K562 (cell line): ENCODE data around the gene CHRNA3. TPM values are rescaled to one million over a fixed set of nuclear protein-coding genes. Genes with fewer than 3 reads are reported as not detected.

Experiments
- ATAC-seq: fragments of 200-7000 bp; cut with Tn5 transposase; 3 replicates; pipeline ENCODE4 v1.9.1; 2020; ENCODE audit warnings: moderate library complexity
- BruUV-seq: library from RNA; stranded (reverse); fragments of 400-500 nt; replicated peaks from 2 replicates; lab custom pipeline; 2021; lab: Mats Ljungman, UMichigan
- CTCF ChIA-PET: fragments of 300-600 bp; formaldehyde crosslinking; extraction: SDS; loops from one replicate; lab custom pipeline; 2021; ENCODE audit warnings: low intra/inter-chr PET ratio; lab: Yijun Ruan, JAX
- POLR2A ChIA-PET: fragments of 300-600, 350-650 bp; sonication (Branson Sonifier 250); formaldehyde crosslinking; extraction: SDS; loops from one replicate; lab custom pipeline; 2021; ENCODE audit warnings: antibody characterized with exemption, inconsistent platforms; lab: Yijun Ruan, JAX
- DNase-seq, 4 experiments: peaks; one replicate each; pipeline versions ENCODE4 v3.0.0 to v3.0.0-alpha.2; 2011 to 2018; ENCODE audit warnings: low spot score in 3 of 4, mixed read lengths in 3 of 4; ENCODE audit errors: extremely low read depth in 1 of 4
- FAIRE-seq: peaks from 2 replicates; lab custom pipeline; 2011; peaks lifted over from hg19 to GRCh38; lab: Jason Lieb, UNC
- H2AFZ ChIP-seq: 2 replicates; pipeline ENCODE4 v1.6.0; 2011; ENCODE audit warnings: low read depth, low read length, control low read depth, inconsistent platforms
- H3K27ac ChIP-seq: fragments of 200-600 bp; 3 replicates; pipeline ENCODE4 v1.8.0; 2011; ENCODE audit warnings: low read depth, mild to moderate bottlenecking, control low read depth, inconsistent platforms, low read length, moderate library complexity, mixed read lengths; ENCODE audit errors: extremely low read depth
- H3K27me3 ChIP-seq, 2 experiments: fragments of 300-600 bp in 1 of 2; 2 replicates in 1 of 2; 3 replicates in 1 of 2; pipeline versions ENCODE4 v1.6.0 to v1.8.0; 2011; ENCODE audit warnings: inconsistent platforms in 2 of 2, low read length in 2 of 2, mild to moderate bottlenecking in 1 of 2, mixed read lengths in 1 of 2, moderate library complexity in 1 of 2; ENCODE audit not compliant: control insufficient read depth in 2 of 2, insufficient read depth in 2 of 2
- H3K36me3 ChIP-seq: fragments of 300-600 bp; 3 replicates; pipeline ENCODE4 v1.8.0; 2011; ENCODE audit warnings: mild to moderate bottlenecking, low read length, inconsistent platforms; ENCODE audit not compliant: control insufficient read depth, insufficient read depth
- H3K4me1 ChIP-seq, 2 experiments: fragments of 200-600 bp in 1 of 2; replicated peaks in 1 of 2; 2 replicates in 1 of 2; 3 replicates in 1 of 2; pipeline versions ENCODE4 v1.5.1 to v1.8.0; 2011; ENCODE audit warnings: inconsistent platforms in 2 of 2, low read length in 2 of 2, mild to moderate bottlenecking in 1 of 2, mixed read lengths in 1 of 2, moderate library complexity in 1 of 2; ENCODE audit not compliant: control insufficient read depth in 2 of 2, insufficient read depth in 2 of 2
- H3K4me2 ChIP-seq: 2 replicates; pipeline ENCODE4 v1.6.1; 2011; ENCODE audit warnings: low read length, control low read depth, inconsistent platforms, mixed read lengths; ENCODE audit not compliant: insufficient read depth
- H3K4me3 ChIP-seq: fragments of 200-600 bp; sonication (generic), shearing (Covaris generic); 2 replicates; pipeline ENCODE4 v1.5.1; 2016; ENCODE audit warnings: control low read depth, inconsistent platforms
- H3K79me2 ChIP-seq: fragments of 200-600 bp; 3 replicates; pipeline ENCODE4 v1.8.0; 2011; ENCODE audit warnings: low read length, inconsistent platforms; ENCODE audit not compliant: control insufficient read depth, insufficient read depth
- H3K9ac ChIP-seq, 2 experiments: 2 replicates each; pipeline versions ENCODE4 v1.6.0 to v1.6.1; 2011; ENCODE audit warnings: low read depth in 2 of 2, low read length in 2 of 2, control low read depth in 1 of 2, inconsistent platforms in 1 of 2, mild to moderate bottlenecking in 1 of 2, mixed read lengths in 1 of 2; ENCODE audit not compliant: insufficient read depth in 1 of 2
- H3K9me1 ChIP-seq: one replicate; pipeline ENCODE4 v1.6.0; 2011; ENCODE audit warnings: inconsistent platforms, mild to moderate bottlenecking, low read length, moderate library complexity; ENCODE audit not compliant: control insufficient read depth, insufficient read depth
- H3K9me3 ChIP-seq: replicated peaks from 2 replicates; pipeline ENCODE4 v1.5.1; 2011; ENCODE audit warnings: low read depth, low read length, inconsistent platforms; ENCODE audit not compliant: control insufficient read depth, insufficient read depth
- H4K20me1 ChIP-seq: replicated peaks from 2 replicates; pipeline ENCODE4 v1.6.1; 2011; ENCODE audit warnings: low read length, inconsistent platforms, mixed read lengths; ENCODE audit not compliant: control insufficient read depth, insufficient read depth
- BCL6 ChIP-seq: fragments of 250-450 bp; sonication (Bioruptor Pico); IDR thresholded peaks from 2 replicates; pipeline ENCODE4 v1.4.0; 2020
- CREB1 ChIP-seq, 2 experiments: sonication (generic) in 1 of 2; formaldehyde crosslinking in 1 of 2; IDR thresholded peaks; 2 replicates each; pipeline versions ENCODE4 v1.6.1 to v1.8.0; 2012 to 2022; ENCODE audit warnings: inconsistent platforms in 1 of 2, mild to moderate bottlenecking in 1 of 2, missing genetic modification reagents in 1 of 2, moderate library complexity in 1 of 2
- HIVEP1 ChIP-seq: fragments of 250-450 bp; sonication (Bioruptor Pico); IDR thresholded peaks from 2 replicates; pipeline ENCODE4 v1.4.0; 2020; ENCODE audit warnings: mild to moderate bottlenecking
- JUND ChIP-seq, 2 experiments: IDR thresholded peaks; 2 replicates in 1 of 2; 3 replicates in 1 of 2; pipeline ENCODE4 v1.6.1; 2011; ENCODE audit warnings: borderline replicate concordance in 2 of 2, low read depth in 2 of 2, low read length in 2 of 2, improper control_type of control experiment in 1 of 2, missing biosample characterization in 1 of 2, missing genetic modification characterization in 1 of 2, missing genetic modification reagents in 1 of 2
- MTA1 ChIP-seq: fragments of 450-650 bp; IDR thresholded peaks from 2 replicates; pipeline ENCODE4 v1.6.1; 2017; ENCODE audit warnings: borderline replicate concordance
- OTX1 ChIP-seq: fragments of 450-650 bp; formaldehyde crosslinking; IDR thresholded peaks from 2 replicates; pipeline ENCODE4 v1.4.0; 2022; ENCODE audit warnings: mild to moderate bottlenecking
- RCOR1 ChIP-seq, 2 experiments: IDR thresholded peaks; 2 replicates each; pipeline ENCODE4 v1.6.1; 2012; ENCODE audit warnings: low read depth in 2 of 2, low read length in 2 of 2, borderline replicate concordance in 1 of 2, improper control_type of control experiment in 1 of 2
- SNIP1 ChIP-seq: fragments of 450-650 bp; IDR thresholded peaks from 2 replicates; pipeline ENCODE4 v1.7.1; 2017; ENCODE audit warnings: low read depth, mild to moderate bottlenecking
- ZNF318 ChIP-seq, 2 experiments: fragments of 450-650 bp; IDR thresholded peaks; 2 replicates each; pipeline ENCODE4 v1.6.1; 2016; ENCODE audit warnings: mild to moderate bottlenecking in 2 of 2, borderline replicate concordance in 1 of 2, low read depth in 1 of 2, moderate library complexity in 1 of 2
- ZNF644 ChIP-seq: fragments of 200-800 bp; sonication (Bioruptor generic); IDR thresholded peaks from 2 replicates; pipeline ENCODE4 v1.6.1; 2016; ENCODE audit warnings: low read depth, missing genetic modification characterization, missing compliant biosample characterization
- in situ Hi-C: fragments of 300-500 bp; cut with MboI; formaldehyde crosslinking; loops from 4 replicates; pipeline ENCODE4 v1.15.0; 2018; ENCODE audit warnings: inconsistent platforms, mixed read lengths
- intact Hi-C: fragments of 100-400 bp; cut with micrococcal nuclease; formaldehyde crosslinking; loops from 2 replicates; pipeline ENCODE4 v1.14.2; 2022
- polyA plus RNA-seq, 8 experiments: library from polyadenylated mRNA; depleted of rRNA in 4 of 8; stranded (reverse) in 5 of 8; unstranded in 3 of 8; fragments of >200 nt; fragmentation: Nextera tagmentation in 2 of 8; fragmentation: Illumina TruSeq in 1 of 8; extraction: Ambion mirVana in 2 of 8; extraction: Trizol in 1 of 8; gene quantifications; 2 replicates each; pipeline versions ENCODE4 v1.2.1 to v1.2.3, GENCODE V29; 2011 to 2014; ENCODE audit warnings: inconsistent platforms in 1 of 8, missing spikeins in 1 of 8
- total RNA-seq, 7 experiments: library from RNA; depleted of rRNA in 6 of 7; stranded (reverse); fragments of >200 nt in 6 of 7; fragmentation: Illumina TruSeq in 2 of 7; extraction: Trizol in 2 of 7; gene quantifications; 2 replicates each; pipeline versions ENCODE4 v1.2.1 to v1.2.3, GENCODE V29; 2011 to 2021; ENCODE audit warnings: low replicate concordance in 1 of 7
- TF ChIP-seq, protein P1 (sequence below): fragments of 450-650 bp; IDR thresholded peaks from 2 replicates; pipeline ENCODE4 v1.6.1; 2018; ENCODE audit warnings: mild to moderate bottlenecking, low read depth; ENCODE audit not compliant: partially characterized antibody

The CHRNA3 gene
- total and polyA plus RNA-seq, 9 of the 15 experiments (the other 6 are each of a cell fraction or from before 2014, with no cell fraction given): 0.01 TPM; not detected in 8

DNA sequence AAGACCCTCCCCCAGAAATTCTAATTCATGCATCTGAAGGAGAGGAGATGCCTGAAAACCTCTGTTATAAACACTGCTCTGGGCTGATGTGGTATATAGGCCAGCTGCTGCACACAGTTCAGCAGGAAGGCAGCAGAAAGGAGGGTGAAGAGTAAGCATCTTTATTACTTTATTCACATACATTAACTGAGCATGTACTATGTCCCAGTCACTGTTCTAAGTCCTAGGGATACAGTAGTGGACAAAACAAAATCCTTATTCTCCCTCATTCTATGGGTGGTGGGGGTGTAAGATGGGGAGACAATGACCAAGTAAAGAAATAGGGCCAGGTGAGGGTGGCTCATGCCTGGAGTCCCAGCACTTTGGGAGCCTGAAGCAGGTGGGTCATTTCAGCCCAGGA is 38.0 kb upstream of the CHRNA3 start:
- BruUV-seq: no TSS peak
- ATAC-seq (no peak), DNase-seq (no peak), FAIRE-seq (no peak)
- no peak for TF ChIP-seq OTX1 (CRISPR knock-in tag)
- TF ChIP-seq SNIP1: no peak
- TF ChIP-seq, protein P1, sequence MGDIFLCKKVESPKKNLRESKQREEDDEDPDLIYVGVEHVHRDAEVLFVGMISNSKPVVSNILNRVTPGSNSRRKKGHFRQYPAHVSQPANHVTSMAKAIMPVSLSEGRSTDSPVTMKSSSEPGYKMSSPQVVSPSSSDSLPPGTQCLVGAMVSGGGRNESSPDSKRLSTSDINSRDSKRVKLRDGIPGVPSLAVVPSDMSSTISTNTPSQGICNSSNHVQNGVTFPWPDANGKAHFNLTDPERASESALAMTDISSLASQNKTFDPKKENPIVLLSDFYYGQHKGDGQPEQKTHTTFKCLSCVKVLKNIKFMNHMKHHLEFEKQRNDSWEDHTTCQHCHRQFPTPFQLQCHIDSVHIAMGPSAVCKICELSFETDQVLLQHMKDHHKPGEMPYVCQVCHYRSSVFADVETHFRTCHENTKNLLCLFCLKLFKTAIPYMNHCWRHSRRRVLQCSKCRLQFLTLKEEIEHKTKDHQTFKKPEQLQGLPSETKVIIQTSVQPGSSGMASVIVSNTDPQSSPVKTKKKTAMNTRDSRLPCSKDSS: no peak
- no peak for TF ChIP-seq JUND (IDR thresholded peaks at IDR 0.05; ENCODE audit: borderline replicate concordance, low read depth, low read length)
- TF ChIP-seq JUND (tag; IDR thresholded peaks at IDR 0.05; ENCODE audit: borderline replicate concordance, low read depth, low read length): no peak
- no peak for TF ChIP-seq CREB1 (IDR thresholded peaks at IDR 0.05)
- no peak for TF ChIP-seq CREB1 (CRISPR knock-in tag; IDR thresholded peaks at IDR 0.05)
- no peak for TF ChIP-seq RCOR1 (IDR thresholded peaks at IDR 0.05; ENCODE audit: borderline replicate concordance in 1 of 2, low read depth in 2 of 2, low read length in 2 of 2)
- no peak for TF ChIP-seq MTA1
- no peak for TF ChIP-seq ZNF318 (IDR thresholded peaks at IDR 0.05; ENCODE audit: borderline replicate concordance in 1 of 2, low read depth in 1 of 2)
- TF ChIP-seq HIVEP1 (CRISPR knock-in tag): no peak
- no peak for TF ChIP-seq BCL6 (CRISPR knock-in tag)
- TF ChIP-seq ZNF644: no peak
- 0 out of 5 replicates have a peak, but pooled peaks cover 0 to 3% of the 10 kb centered on the region in 2 experiments for H3K4me1 ChIP-seq
- no peaks in the 10 kb centered on the region; the same call in 1 of the 2 replicates for H4K20me1 ChIP-seq
- H3K9me1 ChIP-seq: no peaks in the 10 kb centered on the region
- H2AFZ ChIP-seq: no peak overlapping the region
- no peak overlapping the region for H3K27ac ChIP-seq
- ChIA-PET CTCF (no interaction called here), POLR2A (interaction anchor here (0.7 kb wide), 1 partner anchor 16 kb away, joined by 3 read pairs; no protein-coding TSS in a partner anchor)
- H3K79me2 ChIP-seq: no peaks in the 10 kb centered on the region
- peaks cover 15 to 26% of the 10 kb centered on the region in 2 experiments for H3K27me3 ChIP-seq
- H3K36me3 ChIP-seq: no peaks in the 10 kb centered on the region
- intact Hi-C loops (no loop called here), in situ Hi-C loops (no loop called here)
- H3K4me2 ChIP-seq: no peak overlapping the region
- H3K4me3 ChIP-seq: no peak overlapping the region
- H3K9me3 ChIP-seq: no peaks in the 10 kb centered on the region
- H3K9ac ChIP-seq: no peak overlapping the region
